Urinary bladder (tissue), 4 donors: ENCODE measurements around the gene ZNF2. TPM values are rescaled to one million over a fixed set of nuclear protein-coding genes. Genes with fewer than 3 reads are reported as not detected.
"Not testable (repeated sequence)": the region's sequence is repeated elsewhere in the genome, so short reads cannot be mapped to it uniquely, and the experiment has no call there.

Experiments
- DNase-seq: peaks from one replicate; pipeline ENCODE4 v3.0.0-alpha.2; 2015; ENCODE audit errors: extremely low spot score
- H3K27ac ChIP-seq: one replicate; pipeline ENCODE4 v1.5.1; 2013; ENCODE audit warnings: low read depth, mild to moderate bottlenecking, moderate library complexity
- H3K36me3 ChIP-seq: one replicate; pipeline ENCODE4 v1.6.1; 2013; ENCODE audit warnings: mild to moderate bottlenecking, moderate library complexity; ENCODE audit not compliant: insufficient read depth
- H3K4me1 ChIP-seq: one replicate; pipeline ENCODE4 v1.6.1; 2013; ENCODE audit warnings: mild to moderate bottlenecking, moderate library complexity; ENCODE audit not compliant: insufficient read depth
- H3K4me3 ChIP-seq: one replicate; pipeline ENCODE4 v1.5.1; 2013; ENCODE audit warnings: low read depth, low read length
- WGBS: extraction: QIAGEN DNeasy Blood & Tissue Kit; methylation state at CpG from one replicate; pipeline ENCODE4 v1.1.7; 2013; 5-methylcytosine and 5-hydroxymethylcytosine counted together
- polyA plus RNA-seq: library from polyadenylated mRNA; stranded (reverse); fragments of 200-250 nt; gene quantifications from one replicate; pipeline ENCODE4 v1.2.3, GENCODE V29; 2013
- total RNA-seq: library from RNA; depleted of rRNA; stranded (reverse); fragments of >200 nt; gene quantifications from one replicate; pipeline ENCODE4 v1.2.3, GENCODE V29; 2014
- donor health status: healthy with polysubstance abuse.
- donor health status: healthy.

The ZNF2 gene
- total and polyA plus RNA-seq, 2 donors = 3.4 to 9.5 TPM

DNA sequence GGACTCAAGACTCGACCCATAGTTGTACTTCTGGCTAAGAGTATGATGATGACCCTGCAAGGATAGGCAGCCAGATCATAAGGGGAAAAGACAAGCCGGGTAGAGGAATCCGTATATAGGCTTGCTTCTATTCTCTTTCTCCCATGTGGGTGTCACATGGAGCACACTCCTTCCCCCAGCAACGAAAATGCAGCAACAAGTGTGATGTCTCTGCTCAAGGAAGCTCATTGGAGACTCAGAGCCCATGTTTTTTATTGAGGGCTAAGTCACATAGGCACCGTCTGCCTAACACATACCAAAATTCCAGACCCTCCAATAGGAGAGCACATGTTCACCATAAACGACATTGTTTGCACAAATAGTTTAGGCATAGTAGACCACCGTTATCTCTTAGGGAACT is 6.3 kb downstream of the ZNF2 start:
- DNase-seq = no peak
- H3K4me3 ChIP-seq = no peak overlapping the region
- no peaks in the 10 kb centered on the region for H3K4me1 ChIP-seq
- no peak overlapping the region for H3K27ac ChIP-seq
- H3K36me3 ChIP-seq = no peaks in the 10 kb centered on the region
- 72% methylated on average over 7 of the region's 7 CpGs for WGBS

DNA sequence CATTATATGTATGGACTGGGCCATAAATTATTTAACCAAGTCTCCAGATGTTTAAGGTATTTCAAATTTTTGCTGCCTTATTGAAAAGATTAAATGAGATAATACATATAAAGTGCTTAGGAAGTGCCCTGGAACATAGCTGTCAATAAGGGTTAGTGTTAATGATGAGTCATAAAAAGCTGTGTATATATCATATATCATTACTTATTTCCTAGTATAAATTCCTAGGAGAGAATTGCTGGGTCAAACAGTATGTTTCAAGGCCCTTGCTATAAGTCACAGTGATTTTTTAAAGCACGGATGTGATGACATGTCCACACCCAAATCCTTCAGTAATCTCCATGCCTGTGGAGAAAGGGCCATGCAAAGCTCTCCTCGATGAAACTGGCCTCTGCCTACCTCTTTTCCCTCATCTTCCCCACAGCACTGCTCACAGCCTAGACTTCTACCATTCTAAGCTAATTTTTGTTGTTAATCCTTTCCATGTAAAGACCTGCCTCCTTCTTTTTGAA is 8.5 kb downstream of the ZNF2 start:
- no peak overlapping the region for H3K27ac ChIP-seq
- 77% methylated on average over 2 of the region's 2 CpGs for WGBS
- no peak for DNase-seq

DNA sequence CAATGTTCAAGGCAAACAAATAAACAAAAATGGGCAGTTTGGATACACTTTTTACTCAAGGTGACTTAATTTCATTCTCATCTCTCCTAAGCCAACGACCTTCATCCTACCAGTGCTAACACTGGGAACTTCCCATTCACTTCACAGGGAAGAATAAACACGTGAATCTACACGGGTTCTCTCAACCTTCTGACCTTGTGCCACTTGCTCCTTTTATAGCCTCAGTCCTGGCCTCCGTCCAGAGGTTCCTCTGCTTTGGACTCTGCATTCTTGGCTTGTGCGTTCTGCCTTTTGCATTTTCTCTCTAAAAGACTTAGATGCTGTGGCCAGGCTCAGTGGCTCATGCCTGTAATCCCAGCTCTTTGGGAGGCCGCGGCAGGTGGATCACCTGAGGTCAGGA is 13.8 kb downstream of the ZNF2 start:
- 76% methylated on average over 7 of the region's 7 CpGs for WGBS
- Histone ChIP-seq H3K4me3 (no peak overlapping the region), H3K36me3 (no peaks in the 10 kb centered on the region), H3K4me1 (no peaks in the 10 kb centered on the region), H3K27ac (no peak overlapping the region)
- no peak for DNase-seq

More for the DNA sequence above, 8.5 kb downstream of the ZNF2 start:
- Histone ChIP-seq H3K4me3 (no peak overlapping the region), H3K36me3 (no peaks in the 10 kb centered on the region), H3K4me1 (no peaks in the 10 kb centered on the region)

DNA sequence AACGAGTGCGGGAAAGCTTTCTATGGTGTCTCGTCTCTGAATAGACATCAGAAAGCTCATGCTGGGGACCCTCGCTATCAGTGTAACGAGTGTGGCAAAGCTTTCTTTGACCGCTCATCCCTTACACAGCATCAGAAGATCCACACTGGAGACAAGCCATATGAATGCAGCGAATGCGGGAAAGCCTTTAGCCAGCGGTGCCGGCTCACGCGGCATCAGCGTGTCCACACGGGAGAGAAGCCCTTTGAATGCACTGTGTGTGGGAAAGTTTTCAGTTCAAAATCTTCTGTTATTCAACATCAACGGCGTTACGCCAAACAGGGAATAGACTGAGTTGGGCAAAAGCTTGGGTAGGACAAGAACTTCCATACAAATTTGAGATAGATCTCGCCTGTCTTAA is 16.2 kb downstream of the ZNF2 start:
- no peak for DNase-seq
- no peak overlapping the region for H3K4me3 ChIP-seq
- no peaks in the 10 kb centered on the region for H3K4me1 ChIP-seq
- no peaks in the 10 kb centered on the region for H3K36me3 ChIP-seq
- WGBS = 98% methylated on average over 18 of the region's 18 CpGs
- H3K27ac ChIP-seq = no peak overlapping the region

DNA sequence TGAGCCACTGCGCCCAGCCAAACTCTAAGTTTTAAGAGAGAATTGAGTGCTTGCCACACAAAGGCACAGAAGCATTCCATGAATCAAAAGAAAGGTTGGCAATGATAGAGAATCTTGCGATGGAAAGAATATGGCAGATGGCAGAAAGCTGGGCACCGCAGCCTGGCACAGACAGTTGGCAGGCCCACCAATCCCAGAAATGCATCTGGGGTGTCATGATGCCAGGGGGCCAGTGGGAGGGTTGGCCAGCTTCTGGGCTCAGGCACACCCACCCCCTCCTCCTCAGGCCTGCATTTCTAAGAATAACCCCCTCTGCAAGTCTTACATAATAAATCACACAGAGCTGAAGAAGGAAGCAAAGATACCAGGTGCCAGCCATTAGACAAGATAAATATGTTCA is 19.6 kb downstream of the ZNF2 start:
- 98% methylated on average over 3 of the region's 3 CpGs for WGBS
- H3K27ac ChIP-seq = no peak overlapping the region
- no peaks in the 10 kb centered on the region for H3K36me3 ChIP-seq
- H3K4me1 ChIP-seq = no peaks in the 10 kb centered on the region
- no peak for DNase-seq
- H3K4me3 ChIP-seq = no peak overlapping the region

DNA sequence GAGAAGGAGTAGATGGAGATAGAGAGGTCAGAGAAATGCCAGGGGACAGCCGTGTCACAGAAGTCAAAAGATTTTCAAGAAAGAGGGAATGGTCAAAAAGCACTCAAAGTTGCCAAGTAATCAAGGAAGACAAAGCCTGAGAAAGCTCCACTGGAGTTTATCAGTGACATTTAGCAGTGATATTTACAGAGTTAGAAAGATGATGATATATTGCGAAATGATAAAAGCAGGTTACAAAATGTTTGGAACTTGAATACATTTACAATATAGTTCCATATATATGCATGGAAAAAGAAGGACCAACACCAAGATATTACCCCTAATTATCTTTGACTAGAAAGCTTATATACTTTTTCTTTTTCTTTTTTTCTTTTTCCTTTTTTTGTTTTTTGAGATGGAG is 20.4 kb downstream of the ZNF2 start:
- Histone ChIP-seq H3K4me3 (no peak overlapping the region), H3K27ac (no peak overlapping the region), H3K36me3 (no peaks in the 10 kb centered on the region), H3K4me1 (no peaks in the 10 kb centered on the region)
- 51% methylated on average over 2 of the region's 2 CpGs for WGBS
- no peak for DNase-seq

DNA sequence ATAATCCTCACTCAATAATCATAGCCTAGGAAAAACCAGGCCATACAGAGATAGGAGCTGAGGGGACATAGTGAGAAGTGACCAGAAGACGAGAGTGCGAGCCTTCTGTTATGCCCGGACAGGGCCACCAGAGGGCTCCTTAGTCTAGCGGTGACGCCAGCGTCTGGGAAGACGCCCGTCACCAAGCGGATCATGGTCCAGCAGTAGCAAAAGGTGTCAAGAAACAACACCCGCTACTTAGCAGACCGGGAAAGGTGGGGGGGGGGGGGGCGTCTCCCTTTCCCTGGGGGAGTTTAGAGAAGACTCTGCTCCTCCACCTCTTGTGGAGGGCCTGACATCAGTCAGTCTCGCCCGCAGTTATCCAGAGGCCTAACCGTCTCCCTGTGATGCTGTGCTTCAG is 27.3 kb downstream of the ZNF2 start:
- not testable (repeated sequence) for H3K27ac ChIP-seq, H3K4me1 ChIP-seq, DNase-seq, H3K4me3 ChIP-seq, H3K36me3 ChIP-seq
- 19% methylated on average over 15 of the region's 15 CpGs for WGBS

DNA sequence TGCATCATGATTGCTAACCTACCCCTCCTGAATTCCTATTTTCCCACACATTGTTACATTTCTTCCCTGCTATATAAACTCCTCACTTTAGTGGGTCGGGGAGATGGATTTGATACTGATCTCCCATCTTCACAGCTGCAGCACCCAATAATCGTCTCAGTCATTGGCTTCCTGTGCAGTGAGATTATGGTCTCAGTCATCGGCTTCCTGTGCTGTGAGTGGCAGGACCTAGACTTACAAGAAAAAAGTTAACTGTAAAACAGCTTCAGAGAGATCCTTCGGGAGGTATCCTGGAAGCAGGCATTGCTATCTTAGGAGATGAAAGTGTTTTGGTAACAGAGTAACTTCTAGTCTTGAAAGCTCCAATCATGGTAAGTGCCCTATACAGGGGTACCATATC is 38.3 kb downstream of the ZNF2 start:
- H3K4me1 ChIP-seq = no peaks in the 10 kb centered on the region
- H3K27ac ChIP-seq = no peak overlapping the region
- no peak overlapping the region for H3K4me3 ChIP-seq
- no peak for DNase-seq
- H3K36me3 ChIP-seq = no peaks in the 10 kb centered on the region
- WGBS = 79% methylated on average over 4 of the region's 4 CpGs

DNA sequence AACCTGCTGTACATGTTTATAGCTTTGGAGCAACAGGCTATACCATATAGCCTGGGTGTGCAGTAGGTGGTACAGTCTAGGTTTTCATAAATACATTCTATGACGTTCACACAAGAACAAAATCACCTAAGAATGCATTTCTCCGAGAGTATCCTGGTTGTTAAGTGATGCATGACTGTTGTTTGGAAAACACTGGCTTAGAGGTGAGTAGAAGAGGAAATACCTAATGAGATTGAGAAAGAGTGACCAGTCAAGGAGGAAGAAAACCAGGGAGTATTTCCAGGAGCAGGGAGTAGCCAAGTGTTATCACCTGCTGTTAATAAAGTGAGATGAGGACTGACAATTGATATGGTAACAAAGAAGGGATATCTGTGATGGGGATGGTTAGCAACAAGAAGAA is 38.8 kb downstream of the ZNF2 start:
- H3K36me3 ChIP-seq = no peaks in the 10 kb centered on the region
- no peak for DNase-seq
- H3K27ac ChIP-seq = no peak overlapping the region
- no peaks in the 10 kb centered on the region for H3K4me1 ChIP-seq
- 85% methylated on average over 2 of the region's 2 CpGs for WGBS
- no peak overlapping the region for H3K4me3 ChIP-seq

DNA sequence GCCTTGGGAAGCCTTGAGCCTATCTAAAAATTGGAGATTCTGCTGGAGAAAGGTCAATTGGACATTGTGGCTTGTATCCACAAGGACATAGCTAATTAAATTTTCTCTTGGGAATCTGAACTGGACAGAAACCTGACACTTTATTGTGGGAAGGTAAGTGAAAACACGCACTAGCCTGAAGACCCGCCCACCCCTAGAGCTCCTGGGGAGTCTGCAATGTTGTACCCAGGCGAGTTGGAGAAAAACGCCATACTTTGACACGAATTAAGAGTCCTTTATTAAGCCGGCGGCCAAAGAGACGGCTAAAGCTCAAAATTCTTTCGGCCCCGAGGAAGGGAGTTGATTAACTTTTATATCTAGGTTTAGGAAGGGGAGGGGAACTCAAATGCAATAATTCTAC is 40.5 kb downstream of the ZNF2 start:
- Histone ChIP-seq H3K4me3 (no peak overlapping the region), H3K36me3 (no peaks in the 10 kb centered on the region), H3K4me1 (no peaks in the 10 kb centered on the region), H3K27ac (no peak overlapping the region)
- DNase-seq = no peak
- 38% methylated on average over 10 of the region's 10 CpGs for WGBS

DNA sequence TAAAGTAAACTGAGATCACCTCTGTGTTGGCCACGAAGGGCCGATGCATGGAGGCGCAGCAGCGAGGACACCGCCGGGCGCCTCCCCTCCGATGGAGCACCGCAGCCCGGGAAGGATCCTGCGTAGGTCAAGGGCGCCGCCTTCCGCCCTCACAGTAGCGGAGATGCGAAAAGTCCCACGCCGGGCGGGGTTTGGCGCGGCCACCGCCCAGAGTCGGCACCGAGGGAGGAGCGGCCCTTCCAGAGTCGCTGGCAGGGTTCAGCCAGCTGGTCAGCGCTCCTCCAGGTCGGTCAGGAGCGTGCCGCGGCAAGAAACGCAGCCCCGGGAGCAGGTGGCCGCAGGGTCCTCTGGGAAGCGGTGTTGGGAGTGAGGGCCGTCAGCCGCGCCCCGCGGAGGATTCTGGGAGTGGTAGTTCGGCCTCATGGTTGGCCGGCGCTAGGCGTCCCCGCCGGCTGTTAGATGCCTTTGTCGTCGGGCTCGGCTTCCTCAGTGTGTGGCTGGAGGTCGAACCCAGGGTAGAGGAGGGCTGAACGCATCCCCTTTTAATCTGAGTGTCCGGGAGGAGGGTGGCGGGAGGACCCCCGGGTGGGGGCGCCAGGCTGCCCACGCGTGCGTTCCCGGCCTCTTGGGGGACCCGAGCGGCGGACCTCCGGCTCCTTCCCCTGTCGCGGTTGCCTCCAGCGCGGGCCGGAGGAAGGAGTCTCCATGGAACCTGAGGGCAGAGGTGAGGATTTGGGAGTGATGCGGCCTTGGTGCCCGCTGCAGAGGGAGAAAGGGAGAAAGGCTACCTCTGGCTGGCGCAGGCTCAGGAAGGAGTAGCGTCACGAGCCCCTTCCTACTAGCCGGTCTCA is 41.7 kb downstream of the ZNF2 start, which contains the start of gene ZNF892:
Gene ZNF892 (plus strand): TSS at position 411 of the 851 bp plus-strand sequence. CDS start 295 bp downstream, at position 706.
- H3K4me1 ChIP-seq = no peaks in the 10 kb centered on the region
- H3K4me3 ChIP-seq = peak within 1 kb of the TSS; percentile 56
- peak; percentile 71 for DNase-seq
- WGBS = under 1% methylated on average over 74 of the region's 74 CpGs
- peaks cover 7% of the 10 kb centered on the region for H3K36me3 ChIP-seq
- H3K27ac ChIP-seq = peak within 1 kb of the TSS; percentile 87

DNA sequence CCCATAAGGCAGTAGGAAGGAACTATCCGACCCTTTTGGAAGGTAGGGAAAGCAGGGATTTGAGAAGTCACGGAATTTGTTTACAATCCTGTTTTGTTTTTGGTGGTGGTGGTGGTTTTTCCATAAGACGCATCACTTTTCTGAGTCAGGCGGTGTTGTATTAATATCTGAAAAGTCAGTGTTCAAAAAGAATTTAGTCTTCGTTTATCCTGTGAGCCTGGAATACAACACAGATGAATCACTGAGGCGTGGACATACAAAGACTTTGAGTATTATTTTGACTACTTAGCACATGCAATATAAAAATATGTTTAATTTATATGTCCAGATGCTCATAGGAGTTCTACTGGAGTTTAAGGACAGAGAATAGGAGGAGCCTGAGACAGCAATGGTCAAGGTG is 42.5 kb downstream of the ZNF2 start:
- Histone ChIP-seq H3K4me3 (peak overlapping the region; percentile 56), H3K36me3 (peaks cover 11% of the 10 kb centered on the region), H3K27ac (no peak overlapping the region), H3K4me1 (no peaks in the 10 kb centered on the region)
- DNase-seq = no peak
- 53% methylated on average over 6 of the region's 6 CpGs for WGBS

DNA sequence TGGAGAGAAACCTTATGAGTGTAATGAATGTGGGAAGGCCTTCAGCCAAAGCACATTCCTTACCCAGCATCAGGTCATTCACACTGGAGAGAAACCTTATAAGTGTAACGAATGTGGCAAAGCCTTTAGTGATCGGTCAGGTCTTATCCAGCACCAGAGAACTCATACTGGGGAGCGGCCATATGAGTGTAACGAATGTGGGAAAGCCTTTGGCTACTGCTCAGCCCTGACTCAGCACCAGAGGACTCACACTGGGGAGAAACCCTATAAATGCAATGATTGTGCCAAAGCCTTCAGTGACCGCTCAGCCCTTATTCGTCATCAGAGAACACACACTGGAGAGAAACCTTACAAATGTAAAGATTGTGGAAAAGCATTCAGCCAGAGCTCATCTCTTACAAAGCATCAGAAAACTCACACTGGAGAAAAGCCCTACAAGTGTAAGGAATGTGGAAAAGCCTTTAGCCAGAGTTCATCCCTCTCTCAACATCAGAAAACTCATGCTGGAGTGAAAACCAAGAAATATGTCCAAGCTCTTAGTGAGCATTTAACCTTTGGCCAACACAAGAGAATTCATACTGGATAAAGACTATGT is 49.5 kb downstream of the ZNF2 start:
- H3K27ac ChIP-seq = no peak overlapping the region
- H3K4me1 ChIP-seq = no peaks in the 10 kb centered on the region
- 99% methylated on average over 6 of the region's 6 CpGs for WGBS
- no peak for DNase-seq
- H3K4me3 ChIP-seq = no peak overlapping the region
- H3K36me3 ChIP-seq = peaks cover 14% of the 10 kb centered on the region

DNA sequence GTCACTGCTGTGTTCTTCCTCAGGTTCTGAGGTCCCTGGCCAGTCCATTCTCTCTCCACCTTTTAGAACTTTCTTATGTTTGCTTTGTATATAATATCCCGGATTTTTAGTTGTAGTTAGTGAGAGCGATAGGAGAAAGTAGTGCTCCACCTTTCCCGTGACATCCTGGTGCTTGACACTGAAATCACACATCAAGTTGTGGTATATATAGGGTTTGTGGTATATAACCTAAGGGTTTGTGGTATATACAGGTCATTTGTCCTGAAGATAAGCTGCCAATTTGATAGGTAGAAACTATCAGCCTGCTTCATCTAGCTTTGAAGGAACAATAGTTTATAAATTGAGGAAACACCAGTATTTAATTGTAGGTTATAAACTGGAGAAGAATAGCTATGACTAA is 54.8 kb downstream of the ZNF2 start:
- H3K4me3 ChIP-seq = no peak overlapping the region
- DNase-seq = no peak
- no peaks in the 10 kb centered on the region for H3K4me1 ChIP-seq
- H3K27ac ChIP-seq = no peak overlapping the region
- WGBS = 98% methylated on average over 3 of the region's 3 CpGs
- no peaks in the 10 kb centered on the region for H3K36me3 ChIP-seq
